ENCODE data around the gene GRIA3.

Gene GRIA3

GRCh38 chrX:123199338-123199737 lies 15.3 kb downstream of the GRIA3 start:
- DNase-seq (ENCODE audit: low spot score), result no peak

DNA sequence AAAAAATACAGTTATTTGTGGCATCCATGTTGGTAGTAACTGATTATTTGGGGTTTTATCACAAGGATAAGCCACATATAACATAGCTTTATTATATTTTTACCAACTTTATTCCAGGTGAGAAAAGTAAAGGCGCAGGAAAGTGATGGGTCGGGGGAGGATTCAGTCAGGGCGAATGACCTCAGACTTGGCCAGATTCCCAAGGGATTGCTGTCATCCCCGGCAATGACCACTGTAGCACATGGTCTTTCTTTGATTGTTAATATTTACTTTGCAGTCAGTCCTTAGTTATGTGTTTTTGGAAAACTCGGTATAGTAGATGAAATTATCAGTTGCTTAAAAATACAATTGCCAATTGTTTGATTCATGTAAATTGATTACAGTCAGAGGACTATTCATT lies 17.6 kb downstream of the GRIA3 start:
- no peak for DNase-seq (ENCODE audit: low spot score)

DNA sequence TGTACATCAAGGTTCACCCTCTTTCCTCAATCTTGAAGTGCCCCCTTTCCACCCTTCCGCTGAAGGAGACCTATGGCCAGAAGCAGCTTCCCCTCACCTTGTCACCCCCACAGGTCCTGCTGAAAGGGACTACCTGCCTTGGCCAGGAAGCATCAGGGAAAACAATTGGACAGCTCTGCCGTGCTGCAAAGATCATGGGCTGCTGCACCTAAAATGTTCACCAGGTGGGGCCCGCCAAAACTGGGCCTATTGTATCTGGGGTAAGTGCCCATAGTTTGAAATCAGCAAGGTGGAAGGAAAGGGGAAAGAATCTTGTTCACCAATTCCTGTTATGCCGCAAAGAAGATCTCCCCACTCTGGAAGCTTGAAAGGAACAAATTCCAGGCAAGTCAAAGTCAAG lies 18.4 kb downstream of the GRIA3 start:
- no peak for DNase-seq (ENCODE audit: low spot score)

GRCh38 chrX:123203772-123204171 lies 19.7 kb downstream of the GRIA3 start:
- no peak for DNase-seq (ENCODE audit: low spot score)

DNA sequence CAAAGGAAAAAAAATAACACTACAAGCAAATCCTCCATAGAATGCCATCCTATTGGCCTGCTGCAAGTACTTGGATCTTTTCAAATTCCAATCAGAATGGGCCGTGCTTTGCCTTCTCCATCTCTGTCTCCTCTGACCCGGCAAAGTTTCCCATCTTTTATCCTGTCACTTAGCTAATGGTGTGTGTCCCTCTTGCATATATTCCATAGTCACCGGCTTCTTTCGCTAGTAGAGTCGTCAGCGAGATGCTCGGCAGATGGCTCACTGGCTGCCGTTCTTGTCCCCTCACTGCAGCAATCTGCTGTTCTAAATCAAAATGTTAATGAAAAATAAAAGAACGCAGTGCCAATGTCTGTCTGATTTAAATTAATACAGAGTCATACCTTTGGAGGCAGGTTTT lies 22.1 kb downstream of the GRIA3 start:
- DNase-seq (ENCODE audit: low spot score), result no peak

GRCh38 chrX:123210252-123210651 lies 26.2 kb downstream of the GRIA3 start:
- DNase-seq (ENCODE audit: low spot score), result no peak

GRCh38 chrX:123215397-123216089 lies 31.5 kb downstream of the GRIA3 start:
- DNase-seq (ENCODE audit: low spot score), result no peak

- DNase-seq (ENCODE audit: low spot score), result no peak
Measured at GRCh38 chrX:123217077-123217476, 33.0 kb downstream of the GRIA3 start.

DNA sequence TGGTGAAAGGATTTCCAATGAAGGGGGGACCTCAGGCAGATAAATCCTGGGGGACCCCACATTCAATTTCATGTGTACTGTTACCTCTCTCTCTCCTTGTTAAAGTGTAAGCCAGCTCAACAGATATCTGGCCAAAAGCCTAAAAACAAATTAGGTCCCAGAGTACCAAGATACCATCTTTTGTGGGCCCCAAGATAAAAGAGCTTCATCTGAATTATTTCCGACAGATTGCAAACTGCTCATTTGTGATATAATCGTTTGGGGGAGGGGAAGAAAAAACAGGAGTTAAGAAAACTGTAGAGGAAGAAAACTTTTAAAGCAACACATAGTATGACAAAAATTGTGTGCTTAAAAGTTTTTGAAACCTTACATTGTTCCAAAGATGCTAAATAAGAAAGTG lies 33.6 kb downstream of the GRIA3 start:
- DNase-seq (ENCODE audit: low spot score), result no peak

DNA sequence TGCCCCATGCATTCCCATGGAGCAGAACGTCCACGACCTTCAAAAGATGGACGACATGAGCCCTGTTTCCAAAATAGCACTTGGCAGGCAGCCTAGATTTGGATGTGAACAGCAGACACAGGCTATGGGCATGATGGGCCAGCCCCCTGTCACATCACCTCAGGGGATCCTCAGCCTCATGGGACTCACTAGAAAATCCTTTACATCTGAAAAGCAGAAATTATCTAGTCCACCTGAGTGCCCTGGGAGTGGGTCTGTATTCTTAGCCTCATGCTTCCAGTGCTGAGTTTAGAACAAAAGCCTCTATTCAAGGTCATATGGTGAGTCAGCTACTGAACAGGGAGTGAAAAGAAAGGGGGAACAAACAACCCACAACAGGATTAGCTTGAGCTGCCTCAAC lies 35.8 kb downstream of the GRIA3 start:
- no peak for DNase-seq (ENCODE audit: low spot score)

DNA sequence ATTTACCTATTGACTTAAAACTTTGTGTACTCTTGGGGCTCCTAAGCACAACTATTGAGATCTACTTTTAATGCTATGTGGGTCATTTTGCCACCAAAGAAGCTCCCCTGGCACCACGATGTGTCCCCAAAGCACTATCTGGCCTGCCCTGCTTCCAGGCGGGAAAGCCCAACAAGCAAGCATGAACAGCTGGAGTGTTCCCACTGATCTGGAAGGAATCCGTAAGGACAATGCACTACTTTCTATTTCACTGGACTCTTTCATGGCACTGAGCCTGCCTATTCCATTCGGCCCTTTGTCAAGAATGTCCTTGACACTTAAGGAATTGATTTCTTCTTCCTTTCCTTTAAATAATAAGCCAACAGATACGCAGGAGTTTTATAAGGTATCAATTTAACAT lies 38.8 kb downstream of the GRIA3 start:
- no peak for DNase-seq (ENCODE audit: low spot score)

DNA sequence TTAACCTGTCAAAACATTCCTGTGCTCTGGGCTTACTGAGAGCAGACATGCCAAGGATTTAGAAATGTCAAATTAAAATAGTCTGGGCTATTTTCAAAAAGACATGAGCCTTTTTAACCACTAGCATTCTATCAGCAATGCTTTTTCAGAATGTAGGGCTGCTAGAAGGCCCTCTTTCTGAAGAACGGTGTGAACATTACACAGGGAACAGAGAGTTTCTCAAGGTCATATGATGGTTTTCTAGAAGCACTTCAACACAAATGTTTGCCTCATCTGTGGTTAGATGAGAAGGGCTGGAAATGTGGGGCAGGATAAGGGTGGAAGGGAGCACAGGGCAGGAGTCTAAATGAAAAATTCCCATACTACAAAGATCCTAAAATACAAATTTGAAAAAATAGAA lies 39.3 kb downstream of the GRIA3 start:
- DNase-seq (ENCODE audit: low spot score), result no peak

DNA sequence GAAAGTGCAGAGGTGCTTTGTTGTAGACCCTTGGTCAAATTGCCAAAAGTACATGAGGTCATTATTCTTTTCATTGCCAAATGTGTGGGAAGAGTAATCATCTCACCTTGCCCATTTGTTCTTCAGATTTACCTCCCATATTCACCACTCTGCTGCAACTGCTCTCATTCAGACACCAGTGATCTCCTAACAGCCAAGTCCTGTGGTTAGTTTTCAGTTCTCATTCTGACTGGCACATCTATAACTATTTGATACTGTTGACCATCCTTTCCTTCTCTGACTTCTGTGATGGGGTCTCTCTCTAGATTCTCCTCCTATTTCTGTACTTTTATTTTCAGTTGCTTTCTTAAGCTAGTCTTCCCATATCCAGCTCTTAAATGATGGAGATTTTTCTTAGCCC lies 39.8 kb downstream of the GRIA3 start:
- DNase-seq (ENCODE audit: low spot score), result no peak

DNA sequence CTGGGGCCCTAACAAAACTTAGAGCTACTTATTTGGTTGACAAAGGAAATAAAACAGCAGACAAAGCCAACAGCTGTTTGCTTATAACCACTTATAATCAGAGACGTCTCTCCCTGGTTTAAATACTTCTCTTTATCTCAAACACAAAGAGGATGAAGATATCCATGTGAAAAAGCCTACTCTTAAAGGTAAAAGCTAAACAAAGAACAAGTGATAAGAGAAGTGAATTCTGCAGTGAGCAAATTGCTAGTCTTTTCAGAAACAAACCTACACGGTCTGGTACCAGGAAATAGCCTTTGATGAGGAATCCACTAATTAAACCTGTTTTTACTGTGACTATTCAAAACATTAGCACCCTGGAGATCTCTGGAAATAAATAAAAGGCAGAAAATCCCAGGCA lies 46.7 kb downstream of the GRIA3 start:
- no peak for DNase-seq (ENCODE audit: low spot score)

- no peak for DNase-seq (ENCODE audit: low spot score)
Measured at GRCh38 chrX:123236859-123237258, 52.8 kb downstream of the GRIA3 start.

DNA sequence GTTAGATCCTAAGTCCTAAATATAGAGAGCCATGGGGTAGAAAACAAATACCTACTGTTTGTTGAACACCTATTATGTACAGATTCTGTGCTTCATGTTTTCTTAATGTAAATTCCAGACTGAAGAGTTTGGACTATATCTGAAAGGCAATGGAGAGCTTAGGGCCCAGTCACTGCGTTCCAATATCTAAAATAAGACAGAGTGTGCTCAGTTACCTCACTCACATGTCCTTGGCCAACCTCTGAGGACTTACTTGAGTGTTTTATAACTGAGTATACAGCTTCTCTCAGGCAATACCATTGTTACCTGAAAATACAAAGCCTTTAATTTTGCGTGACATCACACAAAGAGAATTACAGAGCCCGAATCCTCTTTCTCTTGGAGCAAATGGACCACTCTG lies 53.2 kb downstream of the GRIA3 start:
- DNase-seq (ENCODE audit: low spot score), result no peak

GRCh38 chrX:123254457-123254856 lies 70.4 kb downstream of the GRIA3 start:
- no peak for DNase-seq (ENCODE audit: low spot score)

- no peak for DNase-seq (ENCODE audit: low spot score)
Measured at GRCh38 chrX:123256378-123256777, 72.3 kb downstream of the GRIA3 start.

GRCh38 chrX:123260920-123261418 lies 76.9 kb downstream of the GRIA3 start:
- no peak for DNase-seq (ENCODE audit: low spot score)

DNA sequence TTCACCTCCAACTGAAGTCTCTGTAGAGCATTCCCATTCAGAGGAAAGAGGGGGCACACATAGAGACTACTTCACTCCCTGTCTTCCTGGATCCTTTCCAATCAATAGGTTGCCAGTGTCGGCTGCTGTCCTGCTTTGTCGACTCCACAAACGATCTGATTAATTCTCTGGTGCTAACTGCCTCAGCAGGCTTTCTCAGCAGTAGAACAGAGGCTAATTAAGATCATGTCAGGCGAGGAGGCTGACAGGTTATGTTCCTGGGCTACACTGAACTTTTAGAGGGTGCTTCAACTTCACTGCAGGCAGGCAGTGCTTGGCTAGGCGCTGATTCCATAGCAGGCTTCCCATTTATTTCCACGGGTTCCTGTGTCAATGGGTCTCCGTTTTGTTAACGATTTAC lies 79.2 kb downstream of the GRIA3 start:
- DNase-seq (ENCODE audit: low spot score), result no peak

DNA sequence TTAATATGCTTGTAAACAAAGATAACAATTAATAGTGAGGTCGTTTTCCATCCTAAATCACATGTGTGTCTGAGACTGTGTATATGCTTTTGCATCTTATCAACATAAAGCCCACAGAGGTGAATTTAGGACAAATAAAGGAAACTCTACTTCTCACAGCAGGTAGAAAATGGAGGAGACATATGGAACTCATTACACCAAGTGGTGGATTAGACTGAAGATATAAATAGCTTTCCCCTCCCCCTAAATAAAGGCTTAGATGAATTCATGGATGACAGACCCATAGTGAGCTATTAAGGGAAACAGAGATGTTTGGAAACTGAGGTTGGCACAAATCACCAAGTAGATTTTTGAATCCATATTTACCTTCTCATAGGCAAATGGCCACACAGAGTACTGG lies 79.7 kb downstream of the GRIA3 start:
- DNase-seq (ENCODE audit: low spot score), result no peak

DNA sequence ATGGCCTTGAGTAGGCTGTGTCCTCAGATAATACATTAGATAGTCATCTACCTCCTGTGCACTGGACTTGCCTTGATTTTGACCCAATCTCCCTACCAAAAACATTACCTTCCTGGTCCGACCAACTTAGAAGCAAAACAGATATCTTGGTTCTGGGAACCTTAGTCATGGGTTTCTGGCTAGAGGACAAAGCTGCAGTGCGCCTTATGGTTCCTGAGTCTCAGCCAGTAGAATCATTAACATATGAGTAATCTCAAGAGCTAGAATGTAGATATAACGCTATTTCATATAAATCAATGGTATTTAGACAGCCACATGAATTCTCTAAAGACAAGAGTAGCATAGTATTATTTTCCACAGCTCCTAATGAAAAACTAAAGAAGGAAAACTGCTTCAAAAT lies 83.1 kb downstream of the GRIA3 start:
- no peak for DNase-seq (ENCODE audit: low spot score)

DNA sequence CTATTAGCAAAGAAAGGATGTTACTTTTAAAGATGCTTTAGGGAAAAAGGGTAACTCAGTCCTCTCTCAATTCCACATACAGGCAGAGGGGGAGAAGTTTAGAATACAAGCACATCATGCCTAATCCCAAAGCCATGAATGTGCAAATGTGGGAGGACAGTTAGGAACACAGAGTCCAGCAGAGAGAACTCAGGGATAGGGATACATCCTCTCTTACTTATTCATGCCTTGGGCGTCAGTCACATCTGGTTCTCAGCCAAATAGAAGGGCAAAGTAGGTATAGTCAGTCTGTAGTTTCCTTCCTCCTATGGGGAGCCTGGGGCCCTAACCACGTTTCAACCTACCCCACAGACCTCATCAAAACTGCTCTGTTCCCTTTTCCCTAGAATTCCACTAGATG lies 87.8 kb downstream of the GRIA3 start:
- no peak for DNase-seq (ENCODE audit: low spot score)

- DNase-seq (ENCODE audit: low spot score), result no peak
Measured at GRCh38 chrX:123272630-123273029, 88.6 kb downstream of the GRIA3 start.

GRCh38 chrX:123274796-123275195 lies 90.7 kb downstream of the GRIA3 start:
- DNase-seq (ENCODE audit: low spot score), result no peak

Data from germinal center (tissue), 1 donor.